SH-SY5Y (cell line): ENCODE results near the gene STXBP6.

Experiments
- GATA2 ChIP-seq: IDR thresholded peaks from 2 replicates; pipeline ENCODE4 v1.6.1; 2011; ENCODE audit warnings: mild to moderate bottlenecking, low read depth, low read length
- GATA3 ChIP-seq: IDR thresholded peaks from 2 replicates; pipeline ENCODE4 v1.6.1; 2011; ENCODE audit warnings: low read depth, mild to moderate bottlenecking, low read length, moderate library complexity

DNA sequence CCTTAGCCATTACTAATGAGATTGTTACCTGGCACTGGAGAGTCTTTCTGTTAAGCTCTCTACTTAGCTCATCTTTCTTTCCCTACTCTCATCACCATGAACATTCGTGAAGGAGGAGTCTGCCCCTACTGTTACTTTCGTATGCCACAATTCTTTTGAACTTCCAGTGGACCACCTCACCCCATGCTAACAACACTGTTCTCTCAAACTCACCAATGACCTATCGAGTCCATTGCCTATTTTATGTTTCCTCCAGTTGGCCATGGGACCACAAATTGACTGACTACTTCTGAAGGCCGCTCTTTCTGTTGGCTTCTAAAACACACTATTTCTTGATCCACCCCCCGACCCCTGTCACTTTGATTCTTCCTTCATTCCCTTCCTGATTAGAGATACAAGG, 223.6 kb downstream of the STXBP6 start:
- TF ChIP-seq GATA3 (no peak), GATA2 (no peak)
